B cell (primary cell): Measurements from ENCODE around the gene MAD1L1. TPM values are rescaled to one million over a fixed set of nuclear protein-coding genes. Genes with fewer than 3 reads are reported as not detected.
A peak's percentile ranks its signal among the peaks of the same experiment; 100 is the strongest.

ENCODE experiments used
- ATAC-seq: fragments of 200-7000 bp; cut with Tn5 transposase; one replicate; pipeline ENCODE4 v1.10.0; 2021; ENCODE audit warnings: low read depth, mild to moderate bottlenecking, moderate number of reproducible peaks, moderate library complexity
- CTCF ChIA-PET: fragments of 350-600 bp; sonication (Branson Sonifier 250); formaldehyde crosslinking; loops from one replicate; lab custom pipeline; 2021; ENCODE audit warnings: antibody characterized with exemption, inconsistent platforms; lab: Charles Lee
- POLR2A ChIA-PET: fragments of 350-600 bp; sonication (Branson Sonifier 250); formaldehyde crosslinking; loops from one replicate; lab custom pipeline; 2021; ENCODE audit warnings: antibody characterized with exemption; lab: Charles Lee
- DNase-seq: peaks from one replicate; pipeline ENCODE4 v3.0.0; 2013
- H2AFZ ChIP-seq: 2 replicates; pipeline ENCODE4 v1.6.1; 2012; ENCODE audit warnings: mild to moderate bottlenecking, low read depth, low read length; ENCODE audit not compliant: insufficient read depth, poor library complexity, severe bottlenecking
- H3K27ac ChIP-seq, 2 donors: 1 replicate in 1 of 2; 2 replicates in 1 of 2; pipeline ENCODE4 v1.5.1; 2012 to 2013; ENCODE audit warnings: low read length in 2 of 2, mild to moderate bottlenecking in 2 of 2, moderate library complexity in 1 of 2
- H3K27me3 ChIP-seq, 4 experiments: fragments of 200-600 bp in 1 of 4; sonication (generic) in 1 of 4; replicated peaks in 1 of 4; 1 replicate in 2 of 4; 2 replicates in 2 of 4; pipeline versions ENCODE4 v1.6.1 to v1.7.0; 2013 to 2016; ENCODE audit warnings: low read length in 3 of 4, mild to moderate bottlenecking in 2 of 4, mixed read lengths in 1 of 4, moderate library complexity in 1 of 4; ENCODE audit not compliant: insufficient read depth in 4 of 4, control insufficient read depth in 3 of 4; ENCODE audit errors: control extremely low read depth in 1 of 4
- H3K36me3 ChIP-seq, 2 experiments: replicated peaks in 1 of 2; 1 replicate in 1 of 2; 2 replicates in 1 of 2; pipeline versions ENCODE4 v1.6.1 to v1.7.1; 2013; ENCODE audit warnings: low read length in 1 of 2; ENCODE audit not compliant: insufficient read depth in 2 of 2, control insufficient read depth in 1 of 2; ENCODE audit errors: control extremely low read depth in 1 of 2, extremely low read depth in 1 of 2
- H3K4me1 ChIP-seq, 2 donors: fragments of 200-600 bp in 1 of 2; sonication (generic) in 1 of 2; 1 replicate in 1 of 2; 2 replicates in 1 of 2; pipeline versions ENCODE4 v1.5.1 to v1.6.1; 2013 to 2017; ENCODE audit warnings: low read length in 2 of 2; ENCODE audit not compliant: control insufficient read depth in 2 of 2, insufficient read depth in 2 of 2
- H3K4me2 ChIP-seq: replicated peaks from 2 replicates; pipeline ENCODE3; 2012; ENCODE audit warnings: mild to moderate bottlenecking, low read depth, low read length; ENCODE audit not compliant: poor library complexity, severe bottlenecking
- H3K4me3 ChIP-seq, 5 experiments: fragments of 200-600 bp in 1 of 5; sonication (generic) in 1 of 5; 1 replicate in 3 of 5; 2 replicates in 2 of 5; pipeline versions ENCODE4 v1.5.1 to v1.7.0; 2011 to 2016; ENCODE audit warnings: low read length in 4 of 5, mild to moderate bottlenecking in 4 of 5, low read depth in 2 of 5, control low read depth in 1 of 5, moderate library complexity in 1 of 5; ENCODE audit not compliant: insufficient read depth in 1 of 5; ENCODE audit errors: control extremely low read depth in 1 of 5, extremely low read depth in 1 of 5
- H3K79me2 ChIP-seq: fragments of 200-600 bp; sonication (generic); one replicate; pipeline ENCODE4 v1.6.0; 2016; ENCODE audit warnings: low read length; ENCODE audit not compliant: control insufficient read depth, insufficient read depth
- H3K9ac ChIP-seq: fragments of 200-600 bp; sonication (generic); 2 replicates; pipeline ENCODE4 v1.6.1; 2017; ENCODE audit warnings: mild to moderate bottlenecking, low read length, moderate library complexity
- H3K9me3 ChIP-seq, 3 donors: one replicate each; pipeline versions ENCODE4 v1.6.1 to v1.7.1; 2013; ENCODE audit warnings: low read length in 2 of 3; ENCODE audit not compliant: control insufficient read depth in 2 of 3, insufficient read depth in 1 of 3; ENCODE audit errors: control extremely low read depth in 1 of 3
- H4K20me1 ChIP-seq: 2 replicates; pipeline ENCODE4 v1.6.0; 2012; ENCODE audit warnings: mild to moderate bottlenecking, low read length; ENCODE audit not compliant: insufficient read depth, control insufficient read depth, poor library complexity, severe bottlenecking
- H3K27ac Mint-ChIP-seq: one replicate; pipeline ENCODE4 v1.8.0; 2021; ENCODE audit warnings: mixed read lengths
- H3K27me3 Mint-ChIP-seq: one replicate; pipeline ENCODE4 v1.8.0; 2021; ENCODE audit warnings: mixed read lengths
- H3K4me1 Mint-ChIP-seq: one replicate; pipeline ENCODE4 v1.8.0; 2021; ENCODE audit warnings: mixed read lengths
- H3K4me3 Mint-ChIP-seq: one replicate; pipeline ENCODE4 v1.8.0; 2021; ENCODE audit warnings: mixed read lengths
- H3K9me3 Mint-ChIP-seq: one replicate; pipeline ENCODE4 v1.8.0; 2022; ENCODE audit warnings: mixed read lengths; ENCODE audit not compliant: insufficient read depth
- EZH2 ChIP-seq: IDR thresholded peaks from 2 replicates; pipeline ENCODE4 v1.6.1; 2012; ENCODE audit warnings: borderline replicate concordance, low read depth, mild to moderate bottlenecking, moderate library complexity, low read length; ENCODE audit not compliant: insufficient read depth, poor library complexity, severe bottlenecking
- WGBS: methylation state at CpG from one replicate; pipeline ENCODE4 v1.1.5; 2013; ENCODE audit warnings: missing lambda C conversion rate; ENCODE audit not compliant: insufficient coverage; 5-methylcytosine and 5-hydroxymethylcytosine counted together
- intact Hi-C: fragments of 100-400 bp; cut with micrococcal nuclease; formaldehyde crosslinking; loops from one replicate; pipeline ENCODE4 v1.10.0; 2022
- polyA plus RNA-seq: library from polyadenylated mRNA; depleted of rRNA; stranded (reverse); fragments of >200 nt; gene quantifications from 2 replicates; pipeline ENCODE4 v1.2.3, GENCODE V29; 2012
- total RNA-seq, 2 donors: library from RNA; stranded (reverse); fragments of 120-200 nt in 1 of 2; gene quantifications; 1 replicate in 1 of 2; 2 replicates in 1 of 2; pipeline versions ENCODE4 v1.2.3 to v1.2.4, GENCODE V29; 2013 to 2022
- TF ChIP-seq, protein P1 (sequence below): fragments of 200-600 bp; IDR thresholded peaks from one replicate; pipeline ENCODE4 v1.8.0; 2022; ENCODE audit warnings: antibody characterized with exemption, mild to moderate bottlenecking

MAD1L1 gene
- total and polyA plus RNA-seq, 2 donors (not counting 1 experiment from before 2014, with no cell fraction given), result 86.7 to 110 TPM

DNA sequence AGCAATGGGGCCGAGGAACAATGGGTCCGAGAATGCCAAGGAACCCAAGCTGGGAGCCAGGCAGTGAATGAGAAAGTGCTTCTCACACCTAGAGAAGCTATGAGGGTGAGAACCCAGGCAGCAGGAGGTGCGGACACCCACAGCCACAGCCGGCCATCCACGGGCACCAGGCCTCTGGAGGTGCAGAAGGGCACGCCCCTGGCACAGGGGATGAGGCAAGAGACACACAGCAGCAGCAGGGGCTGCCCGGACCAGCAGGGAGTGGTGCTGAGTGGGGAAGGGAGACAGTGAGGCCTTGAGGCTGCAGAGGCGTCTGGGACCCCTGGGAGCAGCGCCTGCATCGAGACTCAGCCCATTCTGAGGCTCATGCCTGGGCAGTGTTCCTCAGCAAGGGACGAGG is 135.3 kb downstream of the MAD1L1 start:
- H3K27ac Mint-ChIP-seq, result peak overlapping the region; percentile 96
- POLR2A ChIA-PET, result no interaction called here
- WGBS, result 93% methylated on average over 11 of the region's 11 CpGs

DNA sequence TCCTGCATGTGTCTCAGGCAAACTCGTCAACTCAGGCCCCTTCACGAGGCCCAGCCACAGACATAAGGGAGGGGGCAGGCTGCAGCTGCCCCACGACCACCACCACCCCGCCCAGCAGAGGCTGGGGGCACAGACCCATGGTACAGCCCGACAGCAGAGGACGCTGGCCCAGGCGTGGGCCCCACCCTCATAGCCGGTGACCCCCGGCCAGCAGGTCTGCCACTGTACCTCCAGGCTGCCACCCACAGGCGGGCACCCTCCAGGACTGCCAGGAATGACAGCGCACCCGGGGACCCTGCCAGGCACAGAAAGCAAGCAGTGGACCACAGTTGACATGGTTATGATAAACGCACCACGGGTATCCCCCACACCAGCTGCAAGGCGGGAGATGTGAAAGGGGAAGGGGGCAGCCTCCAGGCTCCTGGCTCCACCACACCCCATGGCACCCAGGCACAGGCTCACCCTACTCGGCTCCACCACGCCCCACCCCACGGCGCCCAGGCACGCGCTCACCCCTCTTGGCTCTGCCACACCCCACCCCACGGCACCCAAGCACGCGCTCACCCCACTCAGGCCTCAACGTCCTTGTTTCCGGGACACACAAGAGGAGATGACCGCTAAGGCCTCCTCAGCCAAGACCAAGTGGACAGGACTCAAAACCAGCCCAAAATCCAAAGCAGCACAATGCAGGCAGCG is 135.9 kb downstream of the MAD1L1 start:
- POLR2A ChIA-PET, result no interaction called here
- Histone ChIP-seq H3K4me1 (peaks cover 48 to 54% of the 10 kb centered on the region in 2 donors), H3K36me3 (peaks cover 0 to 6% of the 10 kb centered on the region in 2 experiments), H3K9me3 (peaks cover 0 to 4% (median 0%) of the 10 kb centered on the region in 3 donors), H2AFZ (no peak overlapping the region), H3K9ac (no peak overlapping the region), H3K4me3 (no peak overlapping the region), H3K4me2 (peak overlapping the region; percentile 72), H3K27ac (peak overlapping the region in 1 of 2 donors; percentile 0), H3K27me3 (no peaks in the 10 kb centered on the region), H4K20me1 (peaks cover 16% of the 10 kb centered on the region), H3K79me2 (peaks cover 29% of the 10 kb centered on the region)
- no peak for TF ChIP-seq EZH2
- TF ChIP-seq, protein P1, sequence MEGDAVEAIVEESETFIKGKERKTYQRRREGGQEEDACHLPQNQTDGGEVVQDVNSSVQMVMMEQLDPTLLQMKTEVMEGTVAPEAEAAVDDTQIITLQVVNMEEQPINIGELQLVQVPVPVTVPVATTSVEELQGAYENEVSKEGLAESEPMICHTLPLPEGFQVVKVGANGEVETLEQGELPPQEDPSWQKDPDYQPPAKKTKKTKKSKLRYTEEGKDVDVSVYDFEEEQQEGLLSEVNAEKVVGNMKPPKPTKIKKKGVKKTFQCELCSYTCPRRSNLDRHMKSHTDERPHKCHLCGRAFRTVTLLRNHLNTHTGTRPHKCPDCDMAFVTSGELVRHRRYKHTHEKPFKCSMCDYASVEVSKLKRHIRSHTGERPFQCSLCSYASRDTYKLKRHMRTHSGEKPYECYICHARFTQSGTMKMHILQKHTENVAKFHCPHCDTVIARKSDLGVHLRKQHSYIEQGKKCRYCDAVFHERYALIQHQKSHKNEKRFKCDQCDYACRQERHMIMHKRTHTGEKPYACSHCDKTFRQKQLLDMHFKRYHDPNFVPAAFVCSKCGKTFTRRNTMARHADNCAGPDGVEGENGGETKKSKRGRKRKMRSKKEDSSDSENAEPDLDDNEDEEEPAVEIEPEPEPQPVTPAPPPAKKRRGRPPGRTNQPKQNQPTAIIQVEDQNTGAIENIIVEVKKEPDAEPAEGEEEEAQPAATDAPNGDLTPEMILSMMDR, result no peak
- H3K4me3 Mint-ChIP-seq, result no peak overlapping the region
- ATAC-seq, result no peak
- H3K4me1 Mint-ChIP-seq, result peaks cover 60% of the 10 kb centered on the region
- H3K27ac Mint-ChIP-seq, result peak overlapping the region; percentile 70
- CTCF ChIA-PET, result no interaction called here
- H3K9me3 Mint-ChIP-seq, result no peaks in the 10 kb centered on the region
- no peaks in the 10 kb centered on the region for H3K27me3 Mint-ChIP-seq
- intact Hi-C loops, result no loop called here
- DNase-seq, result no peak
- WGBS, result 80% methylated on average over 24 of the region's 28 CpGs

More for the DNA sequence above, 135.3 kb downstream of the MAD1L1 start:
- H3K4me2 ChIP-seq, result peak overlapping the region; percentile 72
- no peak for TF ChIP-seq EZH2
- TF ChIP-seq, protein P1, result no peak
- H3K9ac ChIP-seq, result no peak overlapping the region
- ATAC-seq (no peak), DNase-seq (no peak)
- H3K36me3 ChIP-seq, result peaks cover 0 to 6% of the 10 kb centered on the region in 2 experiments
- H3K9me3 ChIP-seq, result peaks cover 0 to 4% (median 0%) of the 10 kb centered on the region in 3 donors
- Mint-ChIP-seq H3K9me3 (no peaks in the 10 kb centered on the region), H3K4me3 (peak overlapping the region; percentile 52), H3K27me3 (no peaks in the 10 kb centered on the region), H3K4me1 (peaks cover 64% of the 10 kb centered on the region)
- CTCF ChIA-PET, result no interaction called here
- peaks cover 33% of the 10 kb centered on the region for H3K79me2 ChIP-seq
- H3K27me3 ChIP-seq, result no peaks in the 10 kb centered on the region
- intact Hi-C loops, result no loop called here
- H4K20me1 ChIP-seq, result peaks cover 16% of the 10 kb centered on the region
- H3K4me1 ChIP-seq, result peaks cover 48 to 54% of the 10 kb centered on the region in 2 donors
- no peak overlapping the region for H2AFZ ChIP-seq
- no peak overlapping the region for H3K4me3 ChIP-seq
- peak overlapping the region in 1 of 2 donors; percentile 0 for H3K27ac ChIP-seq
